HEK293 (cell line): ENCODE measurements around the gene FAM98C.
A peak's percentile ranks its signal among the peaks of the same experiment; 100 is the strongest.

Source experiments
- CTCF ChIA-PET: fragments of 350-600 bp; formaldehyde crosslinking; extraction: SDS; loops from one replicate; lab custom pipeline; 2021; ENCODE audit warnings: antibody characterized with exemption; lab: Yijun Ruan, JAX
- POLR2A ChIA-PET: fragments of 300-600 bp; formaldehyde crosslinking; extraction: SDS; loops from one replicate; lab custom pipeline; 2020; ENCODE audit warnings: antibody characterized with exemption, inconsistent platforms; lab: Yijun Ruan, JAX
- H3K27ac ChIP-seq: fragments of 200-500 bp; sonication (Bioruptor generic); 2 replicates; pipeline ENCODE4 v1.5.1; 2014; ENCODE audit warnings: low read depth, low read length, control low read depth, inconsistent platforms; ENCODE audit errors: extremely low read depth
- H3K36me3 ChIP-seq, 2 experiments: fragments of 200-500 bp in 1 of 2; sonication (Bioruptor generic) in 1 of 2; 1 replicate in 1 of 2; 2 replicates in 1 of 2; pipeline ENCODE4 v1.5.1; 2014 to 2017; ENCODE audit warnings: inconsistent platforms in 2 of 2, low read length in 2 of 2; ENCODE audit not compliant: control insufficient read depth in 2 of 2, insufficient read depth in 1 of 2
- H3K4me1 ChIP-seq: fragments of 200-500 bp; sonication (Bioruptor generic); 2 replicates; pipeline ENCODE4 v1.5.1; 2014; ENCODE audit warnings: mild to moderate bottlenecking, low read length, inconsistent platforms; ENCODE audit not compliant: control insufficient read depth, insufficient read depth
- H3K4me3 ChIP-seq: 2 replicates; pipeline ENCODE4 v1.5.1; 2011; ENCODE audit warnings: low read depth, mild to moderate bottlenecking, control low read depth, low read length, moderate library complexity
- H3K9me3 ChIP-seq: fragments of 200-500 bp; sonication (Bioruptor generic); 2 replicates; pipeline ENCODE4 v1.5.1; 2014; ENCODE audit warnings: low read depth, low read length, inconsistent platforms; ENCODE audit not compliant: control insufficient read depth, insufficient read depth
- GLI4 ChIP-seq: fragments of 450-650 bp; formaldehyde crosslinking; IDR thresholded peaks from 2 replicates; pipeline ENCODE4 v1.5.1; 2016; ENCODE audit warnings: missing biosample characterization, missing genetic modification characterization
- GLIS2 ChIP-seq: fragments of 450-650 bp; formaldehyde crosslinking; IDR thresholded peaks from 2 replicates; pipeline ENCODE4 v1.5.1; 2016; ENCODE audit warnings: missing biosample characterization, missing genetic modification characterization
- OVOL3 ChIP-seq: fragments of 450-650 bp; formaldehyde crosslinking; IDR thresholded peaks from 2 replicates; pipeline ENCODE4 v1.5.1; 2016; ENCODE audit warnings: missing biosample characterization, missing genetic modification characterization
- PRDM10 ChIP-seq: fragments of 450-650 bp; formaldehyde crosslinking; IDR thresholded peaks from 2 replicates; pipeline ENCODE4 v1.5.1; 2016; ENCODE audit warnings: missing biosample characterization, missing genetic modification characterization
- SCRT1 ChIP-seq: fragments of 450-650 bp; formaldehyde crosslinking; IDR thresholded peaks from 2 replicates; pipeline ENCODE4 v1.5.1; 2016; ENCODE audit warnings: missing biosample characterization, missing genetic modification characterization, borderline replicate concordance
- TSHZ1 ChIP-seq: fragments of 450-650 bp; formaldehyde crosslinking; IDR thresholded peaks from 2 replicates; pipeline ENCODE4 v1.5.1; 2016; ENCODE audit warnings: missing biosample characterization, missing genetic modification characterization, borderline replicate concordance
- WT1 ChIP-seq: fragments of 450-650 bp; formaldehyde crosslinking; IDR thresholded peaks from 2 replicates; pipeline ENCODE4 v1.5.1; 2016; ENCODE audit warnings: missing biosample characterization, missing genetic modification characterization
- ZBTB17 ChIP-seq: fragments of 450-650 bp; formaldehyde crosslinking; IDR thresholded peaks from 2 replicates; pipeline ENCODE4 v1.5.1; 2016; ENCODE audit warnings: missing biosample characterization, missing genetic modification characterization
- ZBTB26 ChIP-seq: fragments of 450-650 bp; formaldehyde crosslinking; optimal IDR thresholded peaks from 2 replicates; pipeline ENCODE3; 2016; ENCODE audit warnings: missing biosample characterization, mild to moderate bottlenecking, missing genetic modification characterization
- ZFHX2 ChIP-seq: fragments of 450-650 bp; formaldehyde crosslinking; conservative IDR thresholded peaks from 2 replicates; pipeline ENCODE4 v1.5.1; 2016; ENCODE audit warnings: missing biosample characterization, missing genetic modification characterization
- ZFP37 ChIP-seq: fragments of 450-650 bp; formaldehyde crosslinking; IDR thresholded peaks from 2 replicates; pipeline ENCODE4 v1.5.1; 2016; ENCODE audit warnings: missing biosample characterization, missing genetic modification characterization
- ZNF140 ChIP-seq: fragments of 450-650 bp; formaldehyde crosslinking; IDR thresholded peaks from 2 replicates; pipeline ENCODE4 v1.5.1; 2016; ENCODE audit warnings: missing biosample characterization, missing genetic modification characterization
- ZNF16 ChIP-seq: fragments of 450-650 bp; formaldehyde crosslinking; IDR thresholded peaks from 2 replicates; pipeline ENCODE4 v1.5.1; 2016; ENCODE audit warnings: low read depth, missing biosample characterization, missing genetic modification characterization
- ZNF169 ChIP-seq: fragments of 450-650 bp; formaldehyde crosslinking; IDR thresholded peaks from 2 replicates; pipeline ENCODE4 v1.5.1; 2016; ENCODE audit warnings: missing biosample characterization, missing genetic modification characterization
- ZNF214 ChIP-seq: fragments of 450-650 bp; formaldehyde crosslinking; IDR thresholded peaks from 2 replicates; pipeline ENCODE4 v1.5.1; 2017; ENCODE audit warnings: missing biosample characterization, mild to moderate bottlenecking, missing genetic modification characterization, borderline replicate concordance
- ZNF280D ChIP-seq: fragments of 450-650 bp; formaldehyde crosslinking; IDR thresholded peaks from 2 replicates; pipeline ENCODE4 v1.5.1; 2016; ENCODE audit warnings: missing biosample characterization, missing genetic modification characterization
- ZNF433 ChIP-seq: fragments of 450-650 bp; formaldehyde crosslinking; IDR thresholded peaks from 2 replicates; pipeline ENCODE4 v1.5.1; 2016; ENCODE audit warnings: missing biosample characterization, missing genetic modification characterization, low read depth
- ZNF48 ChIP-seq: fragments of 450-650 bp; formaldehyde crosslinking; IDR thresholded peaks from 2 replicates; pipeline ENCODE4 v1.5.1; 2016; ENCODE audit warnings: missing biosample characterization, missing genetic modification characterization
- ZNF560 ChIP-seq: fragments of 450-650 bp; formaldehyde crosslinking; IDR thresholded peaks from 2 replicates; pipeline ENCODE4 v1.5.1; 2017; ENCODE audit warnings: missing biosample characterization, missing genetic modification characterization, borderline replicate concordance
- ZNF624 ChIP-seq: fragments of 450-650 bp; formaldehyde crosslinking; IDR thresholded peaks from 2 replicates; pipeline ENCODE4 v1.5.1; 2017; ENCODE audit warnings: missing biosample characterization, missing genetic modification characterization
- ZNF658 ChIP-seq: fragments of 450-650 bp; formaldehyde crosslinking; IDR thresholded peaks from 2 replicates; pipeline ENCODE4; 2016; ENCODE audit warnings: missing biosample characterization, missing genetic modification characterization
- ZNF660 ChIP-seq: fragments of 450-650 bp; IDR thresholded peaks from 2 replicates; pipeline ENCODE4 v1.5.1; 2018; ENCODE audit warnings: missing biosample characterization, mild to moderate bottlenecking, missing genetic modification characterization
- ZNF776 ChIP-seq: fragments of 450-650 bp; formaldehyde crosslinking; IDR thresholded peaks from 2 replicates; pipeline ENCODE4 v1.5.0; 2017; ENCODE audit warnings: missing biosample characterization, missing genetic modification characterization, borderline replicate concordance
- ZNF777 ChIP-seq: fragments of 450-650 bp; formaldehyde crosslinking; IDR thresholded peaks from 2 replicates; pipeline ENCODE4 v1.5.1; 2017; ENCODE audit warnings: missing biosample characterization, missing genetic modification characterization, borderline replicate concordance
- ZSCAN5A ChIP-seq: fragments of 450-650 bp; formaldehyde crosslinking; IDR thresholded peaks from 2 replicates; pipeline ENCODE4 v1.5.1; 2016; ENCODE audit warnings: missing biosample characterization, missing genetic modification characterization

The FAM98C gene

GRCh38 chr19:38375098-38375493 lies 27.8 kb upstream of the FAM98C start:
- H3K27ac ChIP-seq = peak overlapping the region; percentile 93
- CTCF ChIA-PET = interaction anchor here (0.7 to 4.0 kb wide), 9 partner anchors 28 to 472 kb away, joined by 3 to 37 read pairs (median 12); partner anchors contain the start of genes CATSPERG, FAM98C, SIPA1L3 and WDR87
- TF ChIP-seq ZNF280D (no peak), ZFP37 (tag by site-specific recombination) (0 out of 2 replicates have a peak, but pooled peaks have one; percentile 84), ZNF48 (tag by site-specific recombination) (no peak), PRDM10 (tag by site-specific recombination) (peak; percentile 97), ZSCAN5A (tag by site-specific recombination) (no peak), ZNF624 (tag by site-specific recombination) (0 out of 2 replicates have a peak, but pooled peaks have one; percentile 48), ZNF169 (tag by site-specific recombination) (peak; percentile 55; the same call in 1 of the 2 replicates), SCRT1 (tag by site-specific recombination) (no peak), ZBTB17 (tag by site-specific recombination) (0 out of 2 replicates have a peak, but pooled peaks have one; percentile 9), ZBTB26 (tag by site-specific recombination) (no peak), ZNF214 (tag by site-specific recombination) (no peak), ZNF433 (tag by site-specific recombination) (no peak), ZNF658 (no peak), ZFHX2 (tag by site-specific recombination) (0 out of 2 replicates have a peak, but pooled peaks have one; percentile 61), TSHZ1 (no peak), WT1 (tag by site-specific recombination) (no peak; the same call in 1 of the 2 replicates), ZNF660 (no peak), ZNF777 (tag by site-specific recombination) (no peak), ZNF560 (tag by site-specific recombination) (no peak), OVOL3 (no peak), ZNF776 (tag by site-specific recombination) (no peak), GLIS2 (tag by site-specific recombination) (peak; percentile 96), GLI4 (tag by site-specific recombination) (no peak), ZNF140 (tag by site-specific recombination) (no peak), ZNF16 (tag by site-specific recombination) (no peak)

More at GRCh38 chr19:38375098-38375493, 27.8 kb upstream of the FAM98C start:
- peak overlapping the region; percentile 70 for H3K4me3 ChIP-seq
- peaks cover 20% of the 10 kb centered on the region for H3K4me1 ChIP-seq
- POLR2A ChIA-PET = interaction anchor here (0.9 to 3.7 kb wide), 17 partner anchors 9 to 967 kb away, joined by 3 to 223 read pairs (median 8); partner anchors contain the start of genes CATSPERG, EIF3K, FAM98C and GGN
- no peaks in the 10 kb centered on the region for H3K9me3 ChIP-seq
- peaks cover 33 to 42% of the 10 kb centered on the region in 2 experiments for H3K36me3 ChIP-seq
